Purkinje cell (primary cell): ENCODE data around the gene MPZ. TPM values are rescaled to one million over a fixed set of nuclear protein-coding genes. Genes with fewer than 3 reads are reported as not detected.

Source experiments
- polyA plus RNA-seq: library from polyadenylated mRNA; unstranded; fragments of >200 nt; fragmentation: Nextera tagmentation; gene quantifications from 2 replicates; pipeline ENCODE4 v1.2.1, GENCODE V29; 2014

The MPZ gene
- not detected in 2 replicates for polyA plus RNA-seq

DNA sequence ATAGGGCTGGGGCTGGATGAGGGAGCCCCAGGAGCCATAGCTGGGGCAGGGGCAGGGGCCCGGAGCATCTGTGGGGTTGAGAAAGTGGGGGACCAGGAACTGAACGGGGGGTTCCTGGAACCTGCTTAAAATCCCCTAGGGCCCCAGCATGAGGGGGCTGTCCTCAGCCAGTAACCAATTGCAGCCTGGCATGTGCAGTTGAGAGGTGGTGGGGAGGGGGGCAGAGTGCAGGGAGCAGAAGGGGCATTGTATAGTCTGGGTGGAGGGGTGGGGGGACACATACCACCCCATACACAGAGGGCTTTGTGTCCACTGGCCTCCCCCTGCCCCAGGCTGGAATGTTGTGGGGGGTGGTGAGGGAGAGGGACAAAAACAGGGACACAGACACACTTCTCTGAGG is at the start of gene MPZ:
MPZ (minus strand) TSS at position 101 of the 400 bp plus-strand sequence; CDS start at position 38, 63 bp downstream.

DNA sequence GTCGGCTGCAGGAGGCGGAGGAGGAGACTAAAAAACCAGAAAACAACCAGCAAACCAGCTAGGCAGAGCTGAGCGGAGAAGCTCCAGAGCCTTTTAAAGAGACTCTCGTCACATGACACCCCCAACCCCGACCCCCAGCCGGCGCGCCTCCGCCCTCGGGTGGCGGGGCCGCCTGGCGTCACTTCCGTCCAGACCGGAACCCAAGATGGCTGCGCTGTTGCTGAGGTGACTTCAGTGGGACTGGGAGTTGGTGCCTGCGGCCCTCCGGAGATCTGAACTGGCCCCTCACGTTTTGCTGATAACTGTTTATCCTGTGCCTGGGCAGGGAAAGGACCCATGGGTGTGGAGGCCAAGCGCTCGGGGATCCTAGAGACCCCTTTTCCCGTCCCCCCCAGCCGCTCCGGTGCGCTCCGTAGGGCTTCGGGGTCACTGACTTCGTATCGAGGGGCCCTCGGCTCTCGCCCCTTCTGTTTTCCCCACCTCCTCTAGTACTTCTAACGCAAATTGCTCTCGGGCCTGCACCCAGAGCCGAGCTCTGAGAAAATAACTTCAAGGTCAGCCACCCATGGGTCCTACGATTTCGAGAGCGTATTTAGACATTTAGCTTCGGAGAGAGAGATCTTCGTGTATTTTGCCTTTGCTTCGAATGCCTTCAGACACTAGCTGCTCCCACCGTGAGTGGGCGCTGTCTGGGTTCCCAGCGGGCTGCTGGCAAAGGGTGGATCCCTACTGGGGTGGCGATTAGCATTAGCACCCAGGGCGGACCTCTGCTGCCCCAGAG is 4.6 kb upstream of the MPZ start, which contains the start of gene SDHC:
SDHC (plus strand) TSS at position 181 of the 781 bp plus-strand sequence; CDS start at position 206, 25 bp downstream.

DNA sequence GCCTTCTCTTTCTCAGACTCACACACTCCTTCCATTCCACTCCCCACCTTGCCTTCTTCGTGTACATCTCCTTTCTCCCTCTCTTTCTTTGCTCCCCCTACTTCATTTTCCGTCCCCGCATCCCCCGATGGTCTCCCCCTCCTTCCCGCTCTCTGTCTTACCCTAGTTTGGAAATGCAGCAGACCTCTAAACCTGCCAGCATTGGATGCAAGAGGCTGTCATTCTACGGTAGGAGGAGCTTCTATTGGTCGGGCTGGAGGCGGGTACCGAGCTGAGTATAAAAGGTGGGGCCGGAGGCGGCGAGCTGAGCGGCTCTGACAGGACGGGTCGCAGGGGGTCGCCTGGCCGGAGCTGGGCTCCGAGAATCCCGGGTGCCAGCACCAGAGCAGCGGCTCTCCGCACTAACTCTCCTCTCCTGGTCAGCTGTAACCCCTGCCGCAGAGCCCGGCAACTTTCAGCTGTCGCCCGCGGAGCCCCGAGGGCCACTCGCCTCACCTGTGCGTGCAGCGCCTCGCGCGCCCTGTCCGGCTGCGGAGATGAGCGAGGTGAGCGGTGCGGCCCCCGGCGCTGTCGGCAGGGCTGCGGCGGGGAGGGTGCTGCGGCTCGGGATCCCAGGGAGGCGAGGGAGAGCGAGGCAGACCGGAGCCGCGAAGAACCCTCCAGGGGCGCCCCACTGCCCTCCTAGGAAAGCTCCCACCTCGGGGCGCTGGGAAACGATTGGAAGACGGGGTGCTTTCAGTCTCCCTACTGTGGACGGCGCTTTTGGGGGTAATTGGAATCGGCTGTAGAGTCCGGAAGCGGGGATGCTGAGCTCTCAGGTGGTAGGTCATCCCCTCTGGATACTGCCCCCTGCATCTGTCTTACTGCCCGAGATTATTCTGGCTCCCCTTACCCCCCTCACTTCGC is 51.1 kb downstream of the MPZ start, which contains the start of gene PCP4L1:
PCP4L1 (plus strand) TSS at position 307 of the 906 bp plus-strand sequence; CDS start at position 537, 230 bp downstream.

Other genes starting within 250 kb of the MPZ start
- gene ARHGAP30, start 240.1 kb downstream of the MPZ start, polyA plus RNA-seq: 0.11 TPM in 1 of 2 replicates, not detected in the other
- gene NECTIN4, start 220.4 kb downstream of the MPZ start, polyA plus RNA-seq: not detected in 2 replicates
- gene KLHDC9, start 211.6 kb downstream of the MPZ start, polyA plus RNA-seq: 8.0 and 17.1 TPM in 2 replicates
- 92.1 and 97.1 TPM in 2 replicates for gene PFDN2, start 191.9 kb downstream of the MPZ start, polyA plus RNA-seq
- gene NIT1, start 191.9 kb downstream of the MPZ start, polyA plus RNA-seq: 35.5 and 38.5 TPM in 2 replicates
- 27.4 and 28.0 TPM in 2 replicates for gene DEDD, start 177.3 kb downstream of the MPZ start, polyA plus RNA-seq
- 301 and 305 TPM in 2 replicates for gene UFC1, start 156.0 kb downstream of the MPZ start, polyA plus RNA-seq
- gene USP21, start 150.5 kb downstream of the MPZ start, polyA plus RNA-seq: 3.2 and 6.2 TPM in 2 replicates
- gene PPOX, start 143.5 kb downstream of the MPZ start, polyA plus RNA-seq: 27.6 and 29.5 TPM in 2 replicates
- gene B4GALT3, start 132.5 kb downstream of the MPZ start, polyA plus RNA-seq: 6.5 and 12.7 TPM in 2 replicates
- 0.13 and 0.62 TPM in 2 replicates for gene ADAMTS4, start 110.9 kb downstream of the MPZ start, polyA plus RNA-seq
- gene NDUFS2, start 107.6 kb downstream of the MPZ start, polyA plus RNA-seq: 145 and 159 TPM in 2 replicates
- gene FCER1G, start 94.7 kb downstream of the MPZ start, polyA plus RNA-seq: 2.9 and 7.6 TPM in 2 replicates
- not detected in 2 replicates for gene APOA2, start 86.3 kb downstream of the MPZ start, polyA plus RNA-seq
- 9.1 and 11.9 TPM in 2 replicates for gene TOMM40L, start 83.9 kb downstream of the MPZ start, polyA plus RNA-seq
- gene NR1I3, start 71.8 kb downstream of the MPZ start, polyA plus RNA-seq: 0.23 and 1.4 TPM in 2 replicates
- gene PCP4L1, start 51.2 kb downstream of the MPZ start, polyA plus RNA-seq: 5.9 and 7.5 TPM in 2 replicates
- gene SDHC, start 4.4 kb upstream of the MPZ start, polyA plus RNA-seq: 72.3 and 72.8 TPM in 2 replicates
- gene CFAP126, start 57.9 kb upstream of the MPZ start, polyA plus RNA-seq: 0.83 and 1.7 TPM in 2 replicates
- 1.0 TPM in 1 of 2 replicates, not detected in the other for gene FCGR2A, start 195.5 kb upstream of the MPZ start, polyA plus RNA-seq
- 0.62 and 0.66 TPM in 2 replicates for gene HSPA6, start 214.6 kb upstream of the MPZ start, polyA plus RNA-seq
- gene FCGR3A, start 239.8 kb upstream of the MPZ start, polyA plus RNA-seq: 0.73 and 1.3 TPM in 2 replicates